ENCODE measurements around the gene CHRNB4.

The CHRNB4 gene

DNA sequence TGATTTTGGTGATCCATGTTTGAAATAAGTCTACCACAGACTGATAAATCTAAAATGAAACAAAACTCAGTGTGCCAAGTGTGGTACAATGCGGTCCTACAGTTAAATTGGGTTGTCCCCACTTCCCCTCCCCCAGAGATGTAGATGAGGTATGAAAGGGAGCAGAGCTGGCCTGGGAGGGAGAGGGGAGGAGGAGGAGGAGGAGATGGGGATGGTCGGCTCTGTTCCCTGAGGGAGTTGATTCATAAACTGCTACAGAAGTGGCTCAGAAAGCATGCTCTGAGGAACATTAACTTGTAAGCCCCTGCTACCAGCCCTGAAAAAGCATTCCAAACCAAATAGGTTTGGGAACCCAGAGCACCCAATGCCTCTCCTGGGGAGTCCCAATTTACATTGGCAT lies 28.0 kb upstream of the CHRNB4 start:
- POLR2A ChIA-PET: no interaction called here
- DNase-seq (ENCODE audit: extremely low spot score): no peak
- CTCF ChIA-PET: interaction anchor here (1.3 kb wide), 1 partner anchor 31 kb away, joined by 3 read pairs; no protein-coding TSS in a partner anchor
- TF ChIP-seq, protein P1, sequence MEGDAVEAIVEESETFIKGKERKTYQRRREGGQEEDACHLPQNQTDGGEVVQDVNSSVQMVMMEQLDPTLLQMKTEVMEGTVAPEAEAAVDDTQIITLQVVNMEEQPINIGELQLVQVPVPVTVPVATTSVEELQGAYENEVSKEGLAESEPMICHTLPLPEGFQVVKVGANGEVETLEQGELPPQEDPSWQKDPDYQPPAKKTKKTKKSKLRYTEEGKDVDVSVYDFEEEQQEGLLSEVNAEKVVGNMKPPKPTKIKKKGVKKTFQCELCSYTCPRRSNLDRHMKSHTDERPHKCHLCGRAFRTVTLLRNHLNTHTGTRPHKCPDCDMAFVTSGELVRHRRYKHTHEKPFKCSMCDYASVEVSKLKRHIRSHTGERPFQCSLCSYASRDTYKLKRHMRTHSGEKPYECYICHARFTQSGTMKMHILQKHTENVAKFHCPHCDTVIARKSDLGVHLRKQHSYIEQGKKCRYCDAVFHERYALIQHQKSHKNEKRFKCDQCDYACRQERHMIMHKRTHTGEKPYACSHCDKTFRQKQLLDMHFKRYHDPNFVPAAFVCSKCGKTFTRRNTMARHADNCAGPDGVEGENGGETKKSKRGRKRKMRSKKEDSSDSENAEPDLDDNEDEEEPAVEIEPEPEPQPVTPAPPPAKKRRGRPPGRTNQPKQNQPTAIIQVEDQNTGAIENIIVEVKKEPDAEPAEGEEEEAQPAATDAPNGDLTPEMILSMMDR (IDR thresholded peaks at IDR 0.05; ENCODE audit: control extremely low read depth, extremely low read depth, low read depth, missing control alignments): no peak

DNA sequence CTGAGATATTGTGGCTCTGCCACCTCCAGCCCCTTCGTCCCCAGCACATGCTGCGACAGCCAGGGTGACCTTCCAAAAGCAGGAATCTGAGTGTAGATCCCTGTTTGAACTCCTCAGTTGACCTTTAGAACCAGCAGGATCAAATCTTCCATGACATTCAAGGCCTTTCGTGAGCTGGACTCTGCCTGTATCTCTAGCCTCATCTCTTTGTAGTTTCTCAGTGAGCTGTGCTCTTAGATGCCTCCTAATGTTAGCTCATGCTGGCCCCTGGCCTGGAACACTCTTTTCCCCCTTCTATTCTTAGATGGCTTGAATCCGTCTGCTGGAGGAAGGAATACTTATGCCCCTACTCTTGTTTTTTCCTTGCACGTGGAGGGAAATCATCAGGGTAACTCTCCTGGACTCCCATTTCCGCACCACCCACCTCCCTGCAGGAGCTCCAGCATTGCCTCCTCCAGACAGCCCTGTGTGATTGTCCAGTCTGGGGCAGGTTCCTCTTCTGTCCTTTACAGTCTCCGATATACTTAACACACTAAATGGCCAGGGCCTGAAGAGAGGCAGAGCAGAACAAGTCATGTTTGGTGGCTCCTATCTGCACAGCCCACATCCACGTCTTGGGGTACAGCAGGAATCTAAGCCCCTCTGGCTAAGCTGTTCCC lies 26.7 kb upstream of the CHRNB4 start:
- DNase-seq (ENCODE audit: extremely low spot score): no peak
- TF ChIP-seq, protein P1 (IDR thresholded peaks at IDR 0.05; ENCODE audit: control extremely low read depth, extremely low read depth, low read depth, missing control alignments): no peak
- ChIA-PET POLR2A (no interaction called here), CTCF (interaction anchor here (1.3 kb wide), 1 partner anchor 30 kb away, joined by 3 read pairs; no protein-coding TSS in a partner anchor)

DNA sequence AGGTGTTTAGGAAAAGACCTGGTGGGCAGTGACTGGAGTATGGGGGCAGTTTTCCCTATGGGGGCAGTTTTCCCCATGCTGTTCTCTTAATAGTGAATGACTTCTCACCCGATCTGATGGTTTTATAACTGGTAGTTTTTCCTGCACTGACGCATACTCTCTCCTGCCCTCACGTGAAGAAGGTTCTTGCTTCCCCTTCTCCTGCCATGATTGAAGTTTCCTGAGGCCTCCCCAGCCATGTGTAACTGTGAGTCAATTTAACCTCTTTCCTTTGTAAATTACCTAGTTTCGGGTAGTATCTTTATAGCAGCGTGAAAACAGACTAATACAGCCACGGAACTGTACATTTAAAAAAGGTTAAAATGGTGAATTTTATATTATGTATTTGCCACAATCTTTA lies 25.0 kb upstream of the CHRNB4 start:
- DNase-seq (ENCODE audit: extremely low spot score): no peak
- TF ChIP-seq, protein P1 (IDR thresholded peaks at IDR 0.05; ENCODE audit: control extremely low read depth, extremely low read depth, low read depth, missing control alignments): no peak
- ChIA-PET POLR2A (no interaction called here), CTCF (no interaction called here)

DNA sequence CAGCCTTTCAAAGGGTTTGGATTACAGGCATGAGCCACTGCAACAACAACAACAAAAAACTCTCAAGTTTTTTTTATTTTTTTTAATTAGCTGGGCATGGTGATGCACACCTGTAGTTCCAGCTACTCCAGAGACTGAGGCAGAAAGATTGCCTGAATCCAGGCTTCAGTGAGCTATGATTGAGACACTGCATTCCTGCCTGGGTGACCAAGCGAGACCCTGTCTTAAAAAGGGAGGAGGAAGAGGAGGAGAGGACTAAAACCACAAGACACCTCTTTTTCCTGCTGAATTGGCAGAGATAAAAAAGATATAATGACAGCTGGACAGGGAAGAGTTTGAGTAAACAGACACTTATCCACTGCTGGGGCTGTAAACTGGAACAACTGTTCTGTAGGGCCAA lies 22.7 kb upstream of the CHRNB4 start:
- TF ChIP-seq, protein P1 (IDR thresholded peaks at IDR 0.05; ENCODE audit: control extremely low read depth, extremely low read depth, low read depth, missing control alignments): no peak
- POLR2A ChIA-PET: no interaction called here
- no peak for DNase-seq (ENCODE audit: extremely low spot score)
- CTCF ChIA-PET: no interaction called here

GRCh38 chr15:78662028-78662427 lies 21.0 kb upstream of the CHRNB4 start:
- CTCF ChIA-PET: no interaction called here

GRCh38 chr15:78661001-78661400 lies 20.0 kb upstream of the CHRNB4 start:
- ChIA-PET POLR2A (no interaction called here), CTCF (no interaction called here)
- DNase-seq (ENCODE audit: extremely low spot score): no peak
- TF ChIP-seq, protein P1 (IDR thresholded peaks at IDR 0.05; ENCODE audit: control extremely low read depth, extremely low read depth, low read depth, missing control alignments): no peak

More at GRCh38 chr15:78662028-78662427, 21.0 kb upstream of the CHRNB4 start:
- DNase-seq (ENCODE audit: extremely low spot score): no peak
- POLR2A ChIA-PET: no interaction called here
- TF ChIP-seq, protein P1 (IDR thresholded peaks at IDR 0.05; ENCODE audit: control extremely low read depth, extremely low read depth, low read depth, missing control alignments): no peak

Measured in GM10248 (cell line).